Neural progenitor cell (in vitro differentiated cells): ENCODE data around the gene MYH9. TPM values are rescaled to one million over a fixed set of nuclear protein-coding genes. Genes with fewer than 3 reads are reported as not detected.

Source experiments
- DNase-seq: peaks from one replicate; pipeline ENCODE4 v3.0.0-alpha.2; 2016; ENCODE audit warnings: low spot score
- H2AFZ ChIP-seq: fragments of 200-600 bp; sonication (generic); replicated peaks from 2 replicates; pipeline ENCODE4 v1.6.1; 2016; ENCODE audit warnings: antibody characterized with exemption
- H3F3A ChIP-seq: fragments of 200-600 bp; sonication (generic); 2 replicates; pipeline ENCODE4 v1.6.1; 2016; ENCODE audit warnings: antibody characterized with exemption, low read depth
- H3K27ac ChIP-seq: fragments of 200-600 bp; sonication (generic); 2 replicates; pipeline ENCODE4 v1.5.1; 2016; ENCODE audit warnings: mild to moderate bottlenecking
- H3K27me3 ChIP-seq: fragments of 200-600 bp; sonication (generic); 2 replicates; pipeline ENCODE4 v1.6.1; 2016; ENCODE audit warnings: mild to moderate bottlenecking, moderate library complexity
- H3K36me3 ChIP-seq: fragments of 200-600 bp; sonication (generic); 2 replicates; pipeline ENCODE4 v1.5.1; 2016
- H3K4me1 ChIP-seq: fragments of 200-600 bp; sonication (generic); 2 replicates; pipeline ENCODE4 v1.6.1; 2016; ENCODE audit warnings: mixed run types
- H3K4me2 ChIP-seq: fragments of 200-600 bp; sonication (generic); 2 replicates; pipeline ENCODE4 v1.6.1; 2016
- H3K4me3 ChIP-seq: fragments of 200-600 bp; sonication (generic); 2 replicates; pipeline ENCODE4 v1.5.1; 2016
- H3K79me2 ChIP-seq: fragments of 200-600 bp; sonication (generic); 2 replicates; pipeline ENCODE4 v1.6.1; 2016; ENCODE audit warnings: low read depth
- H3K9ac ChIP-seq: fragments of 200-600 bp; sonication (generic); 2 replicates; pipeline ENCODE4 v1.6.1; 2016
- H3K9me3 ChIP-seq: fragments of 200-600 bp; sonication (generic); 2 replicates; pipeline ENCODE4 v1.5.1; 2016; ENCODE audit warnings: low read depth
- H4K20me1 ChIP-seq: fragments of 200-600 bp; sonication (generic); 2 replicates; pipeline ENCODE4 v1.6.1; 2016; ENCODE audit warnings: low read depth
- H3K27ac Mint-ChIP-seq: 3 replicates; pipeline ENCODE4 v1.8.0; 2021; ENCODE audit warnings: mixed read lengths
- H3K27me3 Mint-ChIP-seq: 2 replicates; pipeline ENCODE4 v1.8.0; 2022; ENCODE audit warnings: low read depth, mild to moderate bottlenecking, inconsistent platforms, moderate library complexity, mixed read lengths; ENCODE audit not compliant: insufficient read depth
- H3K36me3 Mint-ChIP-seq: 3 replicates; pipeline ENCODE4 v1.8.0; 2021; ENCODE audit warnings: mixed read lengths
- H3K4me1 Mint-ChIP-seq: 3 replicates; pipeline ENCODE4 v1.8.0; 2021; ENCODE audit warnings: mixed read lengths
- H3K4me3 Mint-ChIP-seq: 3 replicates; pipeline ENCODE4 v1.8.0; 2021; ENCODE audit warnings: mild to moderate bottlenecking, moderate library complexity, mixed read lengths
- H3K9me3 Mint-ChIP-seq: 3 replicates; pipeline ENCODE4 v1.8.0; 2020; ENCODE audit warnings: mixed read lengths
- EZH2 ChIP-seq: fragments of 200-600 bp; sonication (generic); IDR thresholded peaks from 2 replicates; pipeline ENCODE4 v1.6.1; 2017; ENCODE audit warnings: antibody characterized with exemption, mild to moderate bottlenecking, moderate library complexity
- EZH2phosphoT487 ChIP-seq: fragments of 200-600 bp; sonication (generic); IDR thresholded peaks from 2 replicates; pipeline ENCODE4 v1.6.1; 2017; ENCODE audit warnings: antibody characterized with exemption
- total RNA-seq: library from RNA; depleted of rRNA; stranded (reverse); fragments of >200 nt; gene quantifications from 2 replicates; pipeline ENCODE4 v1.2.3, GENCODE V29; 2015; ENCODE audit warnings: low replicate concordance
- TF ChIP-seq, protein P1 (sequence below): fragments of 200-600 bp; sonication (generic); IDR thresholded peaks from 2 replicates; pipeline ENCODE4 v1.5.1; 2017; ENCODE audit warnings: antibody characterized with exemption, mild to moderate bottlenecking

The MYH9 gene
- total RNA-seq, 1 donor from 2014 or later = 77.2 TPM

DNA sequence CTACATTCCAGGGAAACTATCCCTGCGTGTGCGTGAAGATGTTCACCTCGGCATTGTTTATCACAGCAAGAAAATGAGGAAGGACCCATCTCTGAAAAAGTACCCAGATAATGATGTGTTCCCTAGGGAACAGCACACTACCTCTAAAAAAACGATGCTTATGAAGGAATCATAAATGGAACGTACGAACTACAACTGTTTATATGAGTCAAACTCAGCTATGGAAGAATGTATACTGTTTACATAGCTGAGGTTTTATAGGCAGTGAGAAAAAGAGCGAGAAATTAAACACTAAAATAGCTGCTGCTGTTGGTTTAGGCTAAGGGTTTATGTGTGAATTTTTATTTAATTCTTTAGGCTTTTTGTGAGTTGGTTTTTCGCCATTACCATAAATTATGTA lies 85.9 kb downstream of the MYH9 start:
- no peak overlapping the region for H3K4me2 ChIP-seq
- peaks cover 24% of the 10 kb centered on the region for H3K36me3 Mint-ChIP-seq
- H3K27ac ChIP-seq = no peak overlapping the region
- H3K4me1 ChIP-seq = no peaks in the 10 kb centered on the region
- TF ChIP-seq EZH2phosphoT487 = no peak
- no peak for TF ChIP-seq EZH2
- TF ChIP-seq, protein P1, sequence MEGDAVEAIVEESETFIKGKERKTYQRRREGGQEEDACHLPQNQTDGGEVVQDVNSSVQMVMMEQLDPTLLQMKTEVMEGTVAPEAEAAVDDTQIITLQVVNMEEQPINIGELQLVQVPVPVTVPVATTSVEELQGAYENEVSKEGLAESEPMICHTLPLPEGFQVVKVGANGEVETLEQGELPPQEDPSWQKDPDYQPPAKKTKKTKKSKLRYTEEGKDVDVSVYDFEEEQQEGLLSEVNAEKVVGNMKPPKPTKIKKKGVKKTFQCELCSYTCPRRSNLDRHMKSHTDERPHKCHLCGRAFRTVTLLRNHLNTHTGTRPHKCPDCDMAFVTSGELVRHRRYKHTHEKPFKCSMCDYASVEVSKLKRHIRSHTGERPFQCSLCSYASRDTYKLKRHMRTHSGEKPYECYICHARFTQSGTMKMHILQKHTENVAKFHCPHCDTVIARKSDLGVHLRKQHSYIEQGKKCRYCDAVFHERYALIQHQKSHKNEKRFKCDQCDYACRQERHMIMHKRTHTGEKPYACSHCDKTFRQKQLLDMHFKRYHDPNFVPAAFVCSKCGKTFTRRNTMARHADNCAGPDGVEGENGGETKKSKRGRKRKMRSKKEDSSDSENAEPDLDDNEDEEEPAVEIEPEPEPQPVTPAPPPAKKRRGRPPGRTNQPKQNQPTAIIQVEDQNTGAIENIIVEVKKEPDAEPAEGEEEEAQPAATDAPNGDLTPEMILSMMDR = no peak
- peaks cover 2% of the 10 kb centered on the region for H3K27me3 Mint-ChIP-seq
- peaks cover 10% of the 10 kb centered on the region for H3F3A ChIP-seq
- H3K4me3 ChIP-seq = no peak overlapping the region
- H2AFZ ChIP-seq = no peak overlapping the region
- no peaks in the 10 kb centered on the region for H3K9me3 ChIP-seq
- no peak overlapping the region for H3K9ac ChIP-seq
- H3K36me3 ChIP-seq = no peaks in the 10 kb centered on the region
- no peaks in the 10 kb centered on the region for H3K79me2 ChIP-seq
- no peak overlapping the region for H3K4me3 Mint-ChIP-seq
- no peaks in the 10 kb centered on the region for H3K4me1 Mint-ChIP-seq
- DNase-seq = no peak
- H4K20me1 ChIP-seq = no peaks in the 10 kb centered on the region
- no peaks in the 10 kb centered on the region for H3K27me3 ChIP-seq
- no peak overlapping the region for H3K27ac Mint-ChIP-seq
- no peaks in the 10 kb centered on the region for H3K9me3 Mint-ChIP-seq

DNA sequence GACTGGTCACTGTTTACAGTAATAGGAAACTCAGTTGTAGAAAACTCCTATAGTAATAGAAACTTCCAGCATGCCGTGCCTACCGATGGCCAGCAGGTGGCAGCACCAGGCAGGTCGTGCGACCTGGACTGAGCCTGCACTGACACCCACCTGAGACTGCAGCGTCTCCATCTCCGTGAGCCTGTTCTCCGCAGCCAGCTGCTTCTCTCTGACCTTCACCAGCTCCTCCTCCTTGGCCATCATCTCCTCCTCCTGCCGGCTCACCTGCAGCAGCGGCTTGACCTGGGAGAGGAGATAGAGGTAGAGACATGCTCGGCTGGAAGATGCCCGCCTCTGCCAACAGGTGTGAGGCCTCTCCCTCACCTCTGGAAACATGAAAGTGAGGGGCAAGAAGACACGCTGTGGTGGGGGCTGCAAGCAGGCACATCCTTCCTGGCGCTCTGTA lies 86.4 kb downstream of the MYH9 start:
- no peak overlapping the region for H3K27ac Mint-ChIP-seq
- no peaks in the 10 kb centered on the region for H3K79me2 ChIP-seq

DNA sequence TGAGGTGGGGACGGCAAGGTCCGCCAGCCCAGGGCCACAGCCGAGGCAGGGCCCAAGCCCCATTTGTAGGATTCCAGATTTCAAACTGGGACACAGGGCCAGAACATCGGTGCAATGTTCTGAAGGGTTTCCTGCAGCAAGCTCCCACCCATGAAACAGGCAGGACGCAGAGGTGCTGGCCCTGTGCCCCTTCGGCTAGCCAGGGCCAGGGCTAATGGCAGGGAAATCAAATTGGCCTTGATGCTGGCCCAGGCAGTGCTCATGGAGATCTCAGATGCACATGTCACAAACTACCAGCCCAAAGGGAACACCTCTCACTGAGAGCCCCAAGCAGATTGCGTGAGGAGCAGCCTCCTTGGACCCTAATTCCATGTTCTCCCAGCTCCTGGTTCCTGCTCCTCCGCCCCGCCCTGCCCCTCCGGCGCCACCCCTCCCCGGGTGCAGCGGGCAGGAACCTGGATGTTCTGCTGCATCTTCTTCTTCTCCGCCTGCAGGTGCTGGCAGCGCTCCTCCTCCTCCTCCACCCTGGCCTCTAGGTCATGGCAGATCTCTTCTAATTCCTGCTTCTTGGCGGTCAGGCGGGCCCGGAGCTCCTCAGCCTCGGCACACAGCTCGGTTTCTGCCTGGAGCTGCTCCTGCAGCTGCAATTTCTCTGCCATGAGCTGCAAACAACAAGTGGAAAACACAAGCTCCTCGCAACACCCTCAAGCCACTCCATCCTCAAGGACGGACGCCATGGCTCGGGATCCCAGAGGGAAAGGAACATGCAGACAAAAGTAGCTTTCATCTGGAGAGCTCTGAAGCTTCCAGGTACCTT lies 87.2 kb downstream of the MYH9 start:
- H4K20me1 ChIP-seq = no peaks in the 10 kb centered on the region
- no peaks in the 10 kb centered on the region for H3K36me3 ChIP-seq
- H3K4me1 ChIP-seq = no peaks in the 10 kb centered on the region
- no peak overlapping the region for H2AFZ ChIP-seq
- no peak overlapping the region for H3K9ac ChIP-seq
- H3K9me3 Mint-ChIP-seq = no peaks in the 10 kb centered on the region
- H3K4me1 Mint-ChIP-seq = no peaks in the 10 kb centered on the region
- H3F3A ChIP-seq = peaks cover 10% of the 10 kb centered on the region
- no peaks in the 10 kb centered on the region for H3K79me2 ChIP-seq
- H3K4me3 Mint-ChIP-seq = no peak overlapping the region
- H3K27me3 ChIP-seq = no peaks in the 10 kb centered on the region
- no peak overlapping the region for H3K27ac ChIP-seq
- peaks cover 26% of the 10 kb centered on the region for H3K36me3 Mint-ChIP-seq
- H3K27ac Mint-ChIP-seq = peak overlapping the region; percentile 86
- peaks cover 2% of the 10 kb centered on the region for H3K27me3 Mint-ChIP-seq
- TF ChIP-seq EZH2 (no peak), EZH2phosphoT487 (no peak)
- TF ChIP-seq, protein P1 = no peak
- H3K4me3 ChIP-seq = no peak overlapping the region
- H3K4me2 ChIP-seq = no peak overlapping the region
- no peaks in the 10 kb centered on the region for H3K9me3 ChIP-seq
- DNase-seq = no peak

More for the DNA sequence above, 86.4 kb downstream of the MYH9 start:
- no peak overlapping the region for H3K4me3 ChIP-seq
- no peaks in the 10 kb centered on the region for H3K9me3 ChIP-seq
- peak; percentile 81 for DNase-seq
- no peaks in the 10 kb centered on the region for H3K27me3 ChIP-seq
- Mint-ChIP-seq H3K4me3 (no peak overlapping the region), H3K9me3 (no peaks in the 10 kb centered on the region), H3K4me1 (no peaks in the 10 kb centered on the region), H3K36me3 (peaks cover 25% of the 10 kb centered on the region), H3K27me3 (peaks cover 2% of the 10 kb centered on the region)
- no peaks in the 10 kb centered on the region for H3K36me3 ChIP-seq
- no peak overlapping the region for H3K4me2 ChIP-seq
- no peaks in the 10 kb centered on the region for H3K4me1 ChIP-seq
- no peak overlapping the region for H2AFZ ChIP-seq
- peaks cover 10% of the 10 kb centered on the region for H3F3A ChIP-seq
- TF ChIP-seq, protein P1 = peak; percentile 94
- no peak for TF ChIP-seq EZH2
- no peak overlapping the region for H3K27ac ChIP-seq
- no peaks in the 10 kb centered on the region for H4K20me1 ChIP-seq
- H3K9ac ChIP-seq = no peak overlapping the region
